Calu3 (cell line): ENCODE measurements around the gene NUP62. TPM values are rescaled to one million over a fixed set of nuclear protein-coding genes. Genes with fewer than 3 reads are reported as not detected.

Experiments used
- BruUV-seq: library from RNA; stranded (reverse); fragments of 400-500 nt; replicated peaks from 2 replicates; lab custom pipeline; 2021; lab: Mats Ljungman, UMichigan
- CTCF ChIA-PET: fragments of 300-600 bp; sonication (Branson Sonifier 250); formaldehyde crosslinking; loops from one replicate; lab custom pipeline; 2022; ENCODE audit warnings: antibody characterized with exemption; lab: Charles Lee
- DNase-seq: peaks from one replicate; pipeline ENCODE4 v3.0.0; 2022
- H3K27ac Mint-ChIP-seq: one replicate; pipeline ENCODE4 v1.8.0; 2022; ENCODE audit warnings: mixed read lengths; ENCODE audit not compliant: unreplicated experiment
- H3K27me3 Mint-ChIP-seq: one replicate; pipeline ENCODE4 v1.8.0; 2022; ENCODE audit warnings: mixed read lengths; ENCODE audit not compliant: unreplicated experiment
- H3K36me3 Mint-ChIP-seq: one replicate; pipeline ENCODE4 v1.8.0; 2022; ENCODE audit warnings: mild to moderate bottlenecking, moderate library complexity, mixed read lengths; ENCODE audit not compliant: insufficient read depth, unreplicated experiment
- H3K4me1 Mint-ChIP-seq: one replicate; pipeline ENCODE4 v1.8.0; 2022; ENCODE audit warnings: mild to moderate bottlenecking, low read depth, mixed read lengths; ENCODE audit not compliant: unreplicated experiment
- H3K4me3 Mint-ChIP-seq: one replicate; pipeline ENCODE4 v1.8.0; 2022; ENCODE audit warnings: mild to moderate bottlenecking, low read depth, moderate library complexity, mixed read lengths; ENCODE audit not compliant: unreplicated experiment
- H3K9me3 Mint-ChIP-seq: one replicate; pipeline ENCODE4 v1.8.0; 2022; ENCODE audit warnings: low read depth, mixed read lengths; ENCODE audit not compliant: unreplicated experiment
- intact Hi-C: fragments of 100-400 bp; cut with micrococcal nuclease; formaldehyde crosslinking; loops from one replicate; pipeline ENCODE4 v1.10.0; 2022; ENCODE audit not compliant: unreplicated experiment
- total RNA-seq: library from RNA; stranded (reverse); gene quantifications from 2 replicates; pipeline ENCODE4 v1.2.3, GENCODE V29; 2022
- TF ChIP-seq, protein P1 (sequence below): fragments of 200-600 bp; IDR thresholded peaks from one replicate; pipeline ENCODE4 v1.8.0; 2022; ENCODE audit warnings: antibody characterized with exemption; ENCODE audit not compliant: unreplicated experiment

NUP62 gene
- total RNA-seq, 1 experiment from 2014 or later, result 124 TPM

DNA sequence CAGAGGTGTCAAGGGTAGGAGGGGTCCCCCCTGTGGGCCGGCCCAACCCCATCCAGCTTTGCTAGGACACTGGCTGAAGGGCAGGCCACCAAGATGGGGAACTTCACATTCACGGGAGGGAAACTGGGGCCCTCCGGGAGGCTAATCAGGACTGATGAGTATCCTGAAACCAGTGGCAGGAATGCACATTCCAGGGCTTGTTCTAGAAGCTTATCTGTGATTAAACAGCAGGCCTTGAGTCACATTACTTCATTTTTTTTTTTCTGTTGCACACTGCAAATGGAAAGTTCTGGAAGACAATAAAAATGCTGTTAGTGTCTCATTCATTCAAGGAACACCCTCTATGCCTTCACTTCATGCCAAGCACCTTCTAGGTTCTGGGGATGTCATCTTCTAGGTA is 47.2 kb upstream of the NUP62 start:
- peaks cover 38% of the 10 kb centered on the region for H3K36me3 Mint-ChIP-seq
- no peak overlapping the region for H3K4me3 Mint-ChIP-seq
- no peaks in the 10 kb centered on the region for H3K4me1 Mint-ChIP-seq
- BruUV-seq, result no TSS peak
- CTCF ChIA-PET, result interaction anchor here (0.6 kb wide), 1 partner anchor 424 kb away, joined by 4 read pairs; no protein-coding TSS in a partner anchor
- no peak for DNase-seq
- H3K9me3 Mint-ChIP-seq, result no peaks in the 10 kb centered on the region
- H3K27me3 Mint-ChIP-seq, result no peaks in the 10 kb centered on the region
- no peak overlapping the region for H3K27ac Mint-ChIP-seq
- intact Hi-C loops, result no loop called here
- TF ChIP-seq, protein P1, sequence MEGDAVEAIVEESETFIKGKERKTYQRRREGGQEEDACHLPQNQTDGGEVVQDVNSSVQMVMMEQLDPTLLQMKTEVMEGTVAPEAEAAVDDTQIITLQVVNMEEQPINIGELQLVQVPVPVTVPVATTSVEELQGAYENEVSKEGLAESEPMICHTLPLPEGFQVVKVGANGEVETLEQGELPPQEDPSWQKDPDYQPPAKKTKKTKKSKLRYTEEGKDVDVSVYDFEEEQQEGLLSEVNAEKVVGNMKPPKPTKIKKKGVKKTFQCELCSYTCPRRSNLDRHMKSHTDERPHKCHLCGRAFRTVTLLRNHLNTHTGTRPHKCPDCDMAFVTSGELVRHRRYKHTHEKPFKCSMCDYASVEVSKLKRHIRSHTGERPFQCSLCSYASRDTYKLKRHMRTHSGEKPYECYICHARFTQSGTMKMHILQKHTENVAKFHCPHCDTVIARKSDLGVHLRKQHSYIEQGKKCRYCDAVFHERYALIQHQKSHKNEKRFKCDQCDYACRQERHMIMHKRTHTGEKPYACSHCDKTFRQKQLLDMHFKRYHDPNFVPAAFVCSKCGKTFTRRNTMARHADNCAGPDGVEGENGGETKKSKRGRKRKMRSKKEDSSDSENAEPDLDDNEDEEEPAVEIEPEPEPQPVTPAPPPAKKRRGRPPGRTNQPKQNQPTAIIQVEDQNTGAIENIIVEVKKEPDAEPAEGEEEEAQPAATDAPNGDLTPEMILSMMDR, result no peak

DNA sequence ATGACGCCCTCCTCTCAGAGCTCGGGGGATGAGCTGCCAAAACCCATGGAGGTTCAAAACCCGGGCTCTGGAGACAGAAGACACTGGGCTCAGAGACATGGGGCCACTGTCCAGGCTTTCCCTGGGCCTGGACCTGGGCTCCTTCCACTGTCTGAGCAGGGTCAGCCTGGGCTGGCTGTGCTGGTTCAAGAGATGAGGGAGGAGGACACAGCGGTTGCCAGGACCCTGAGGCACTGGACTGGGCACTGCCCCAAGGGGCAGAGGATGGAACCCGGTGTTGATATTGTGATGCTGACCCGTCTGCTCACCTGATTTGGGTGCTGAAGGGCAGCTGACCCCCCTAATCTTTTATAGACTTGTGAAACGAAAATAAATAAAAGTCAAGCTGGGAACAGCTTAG is 45.7 kb upstream of the NUP62 start:
- no peaks in the 10 kb centered on the region for H3K27me3 Mint-ChIP-seq
- no peak for DNase-seq
- H3K27ac Mint-ChIP-seq, result no peak overlapping the region
- no peaks in the 10 kb centered on the region for H3K9me3 Mint-ChIP-seq
- no peaks in the 10 kb centered on the region for H3K4me1 Mint-ChIP-seq
- no TSS peak for BruUV-seq
- H3K4me3 Mint-ChIP-seq, result no peak overlapping the region
- TF ChIP-seq, protein P1, result no peak
- CTCF ChIA-PET, result no interaction called here
- H3K36me3 Mint-ChIP-seq, result peaks cover 37% of the 10 kb centered on the region
- intact Hi-C loops, result no loop called here

DNA sequence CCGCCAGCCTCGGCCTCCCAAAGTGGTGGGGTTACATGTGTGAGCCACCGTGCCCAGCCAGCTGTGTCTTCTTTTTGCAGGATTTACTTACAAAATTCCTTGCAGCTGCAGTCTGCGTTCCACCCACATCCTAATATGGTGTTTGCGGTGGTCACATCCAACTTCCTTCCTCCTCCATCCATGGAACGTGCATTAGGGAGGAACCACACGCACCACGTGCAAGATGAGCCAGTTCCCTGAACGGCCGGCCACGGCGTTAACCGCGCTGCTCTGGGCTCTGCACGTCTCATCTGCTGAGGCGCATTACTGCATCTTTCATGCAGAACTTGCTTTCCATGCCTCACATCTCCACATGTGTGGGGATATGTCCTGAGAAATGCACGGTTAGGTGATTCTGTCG is 44.7 kb upstream of the NUP62 start:
- H3K27ac Mint-ChIP-seq, result no peak overlapping the region

DNA sequence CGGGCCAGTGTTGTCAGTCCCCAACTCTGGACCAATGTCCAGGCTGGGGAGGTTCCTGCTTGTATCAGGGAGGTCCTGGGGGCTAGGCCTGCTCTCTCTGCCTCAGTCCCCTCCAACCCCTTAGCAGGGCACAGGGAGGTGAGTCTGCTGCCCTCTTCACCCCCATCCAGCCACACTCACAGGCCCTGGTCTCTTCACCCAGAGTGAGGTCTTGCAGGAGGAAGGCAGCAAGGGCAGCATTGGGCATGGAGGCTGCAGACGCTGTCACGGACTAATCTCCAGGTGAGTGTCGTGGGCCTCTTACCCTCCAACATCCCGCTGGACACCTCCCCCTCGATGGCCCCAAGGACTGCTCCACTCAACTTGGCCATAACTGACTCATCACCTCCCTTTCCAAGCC is 43.5 kb upstream of the NUP62 start:
- Mint-ChIP-seq H3K4me3 (no peak overlapping the region), H3K36me3 (peaks cover 35% of the 10 kb centered on the region), H3K4me1 (no peaks in the 10 kb centered on the region), H3K27ac (peak overlapping the region; percentile 4), H3K27me3 (peaks cover 14% of the 10 kb centered on the region), H3K9me3 (no peaks in the 10 kb centered on the region)
- intact Hi-C loops, result no loop called here
- no TSS peak for BruUV-seq
- no peak for DNase-seq
- TF ChIP-seq, protein P1, result no peak
- CTCF ChIA-PET, result no interaction called here

More for the DNA sequence above, 44.7 kb upstream of the NUP62 start:
- Mint-ChIP-seq H3K36me3 (peaks cover 37% of the 10 kb centered on the region), H3K4me3 (no peak overlapping the region), H3K9me3 (no peaks in the 10 kb centered on the region), H3K4me1 (no peaks in the 10 kb centered on the region), H3K27me3 (peaks cover 3% of the 10 kb centered on the region)
- no peak for DNase-seq
- no TSS peak for BruUV-seq
- CTCF ChIA-PET, result no interaction called here
- intact Hi-C loops, result no loop called here
- TF ChIP-seq, protein P1, result no peak
